Prostate gland (tissue), 2 donors: ENCODE measurements around the gene RASGRP4.

Source experiments
- CTCF ChIP-seq, 4 experiments: fragments of 200-600 bp in 2 of 4; fragments of 450-650 bp in 2 of 4; sonication (generic) in 2 of 4; IDR thresholded peaks; 1 replicate in 3 of 4; 2 replicates in 1 of 4; pipeline ENCODE4 v1.5.1; 2016 to 2019; ENCODE audit warnings: antibody characterized with exemption in 4 of 4, mild to moderate bottlenecking in 2 of 4, moderate library complexity in 2 of 4
- POLR2A ChIP-seq: fragments of 450-650 bp; IDR thresholded peaks from one replicate; pipeline ENCODE4 v1.6.1; 2016; ENCODE audit warnings: antibody characterized with exemption, mild to moderate bottlenecking
- POLR2AphosphoS5 ChIP-seq: sonication (generic); formaldehyde crosslinking; IDR thresholded peaks from one replicate; pipeline ENCODE4 v1.6.1; 2017; ENCODE audit warnings: antibody characterized with exemption

DNA sequence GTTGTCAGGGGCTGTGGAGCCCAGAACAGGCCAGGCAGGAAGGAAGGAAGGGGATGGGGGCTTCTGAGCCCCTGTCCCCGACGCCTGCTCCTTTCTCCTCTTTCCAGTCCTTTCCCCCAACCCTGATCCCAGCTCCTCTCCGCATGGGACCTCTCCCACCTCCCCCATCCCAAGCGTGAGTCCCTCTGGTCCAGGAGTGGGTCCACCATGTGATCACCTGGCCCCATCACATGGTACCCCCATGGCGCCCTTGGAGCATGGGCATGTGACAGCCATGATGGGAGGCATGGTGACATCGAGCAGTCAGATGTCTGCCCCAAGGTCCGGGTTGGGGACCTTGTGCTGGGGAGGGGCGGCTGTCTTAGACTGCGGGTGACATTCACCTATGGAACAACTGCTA lies 16.7 kb upstream of the RASGRP4 start:
- TF ChIP-seq CTCF (IDR thresholded peaks at IDR 0.05) (no peak), POLR2A (no peak), POLR2AphosphoS5 (no peak)
